ENCODE data around the gene PCSK9.
"Not testable (repeated sequence)": the region's sequence is repeated elsewhere in the genome, so short reads cannot be mapped to it uniquely, and the experiment has no call there.

PCSK9 gene

GRCh38 chr1:55081905-55082296, 42.6 kb downstream of the PCSK9 start:
- DNase-seq, result no peak

- no peak for DNase-seq
Measured at GRCh38 chr1:55084257-55084656, 44.9 kb downstream of the PCSK9 start.

- DNase-seq, result no peak
Measured at GRCh38 chr1:55087439-55087838, 48.1 kb downstream of the PCSK9 start.

DNA sequence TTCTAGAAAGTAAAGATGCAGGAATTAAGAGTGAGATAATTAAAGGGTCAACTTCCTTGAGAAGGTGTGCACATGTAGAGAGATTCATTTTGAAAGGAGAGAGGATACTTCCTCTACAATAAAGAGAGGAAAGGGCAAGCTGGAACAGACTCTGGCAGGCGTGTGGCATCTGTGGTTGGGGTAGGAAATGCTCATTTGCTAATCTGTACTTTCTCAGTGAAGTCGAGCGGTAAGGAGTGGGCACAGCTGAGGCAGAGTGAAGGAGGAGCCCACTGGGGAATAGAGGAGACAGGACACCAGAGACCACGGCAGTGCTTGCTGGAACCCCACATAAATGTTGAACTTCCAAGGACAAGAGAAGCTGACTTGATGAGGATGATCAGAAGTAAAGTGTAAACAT, 49.1 kb downstream of the PCSK9 start:
- no peak for DNase-seq

DNA sequence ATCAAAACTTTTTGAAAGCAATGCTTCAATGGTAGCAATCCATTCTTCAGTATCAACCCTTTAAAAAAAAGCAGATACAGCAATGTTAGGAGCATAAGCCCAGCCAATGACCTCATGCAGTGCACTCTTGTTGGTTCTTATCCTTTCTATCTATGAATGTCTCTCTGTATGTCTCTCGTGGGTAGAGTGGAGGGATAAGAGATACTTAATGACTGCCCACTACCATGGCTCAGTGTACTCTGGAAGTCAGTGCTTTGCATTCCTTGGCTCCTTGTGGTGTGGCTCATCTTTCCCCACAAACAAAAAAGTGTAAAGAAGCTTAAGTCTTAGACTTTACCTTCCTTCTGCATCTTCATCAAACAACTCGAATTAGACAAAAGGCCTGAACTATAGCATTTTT, 50.3 kb downstream of the PCSK9 start:
- DNase-seq, result no peak

DNA sequence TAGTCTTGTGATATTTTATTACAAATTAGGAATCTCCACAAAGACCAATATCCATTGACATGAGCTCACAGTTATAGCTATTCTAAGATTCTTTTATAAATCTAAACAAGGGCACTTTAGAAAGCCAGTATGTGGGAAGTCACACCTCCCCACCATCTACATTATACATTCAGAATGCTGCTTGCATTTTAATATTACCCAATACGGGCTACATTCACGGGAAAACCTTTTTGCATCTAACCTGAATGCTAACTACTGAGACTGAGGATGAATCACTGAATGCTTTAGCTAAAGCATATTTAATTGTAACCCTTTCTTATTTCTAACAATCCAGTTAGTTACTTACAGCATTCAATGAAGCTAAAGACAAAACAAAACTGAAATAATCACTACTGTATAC, 53.1 kb downstream of the PCSK9 start:
- DNase-seq, result no peak

DNA sequence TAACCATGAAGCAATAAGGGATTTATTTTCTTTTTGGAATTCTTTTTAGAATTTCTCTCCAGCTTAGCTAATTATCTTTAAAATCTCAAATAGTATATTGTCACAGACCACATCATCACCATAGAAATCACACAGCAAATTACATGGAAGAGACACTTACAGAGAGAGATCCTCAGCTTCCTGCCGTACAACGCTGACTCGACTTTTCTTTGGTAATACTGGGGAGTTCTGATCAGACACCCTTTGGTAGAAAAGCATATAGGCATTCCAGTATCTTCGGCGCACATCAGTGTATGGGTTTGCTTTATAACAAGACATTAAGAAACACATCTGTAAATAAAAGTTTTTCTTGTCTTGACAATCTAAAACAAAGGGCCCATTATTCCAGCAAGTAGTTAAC, 55.7 kb downstream of the PCSK9 start:
- DNase-seq, result no peak

DNA sequence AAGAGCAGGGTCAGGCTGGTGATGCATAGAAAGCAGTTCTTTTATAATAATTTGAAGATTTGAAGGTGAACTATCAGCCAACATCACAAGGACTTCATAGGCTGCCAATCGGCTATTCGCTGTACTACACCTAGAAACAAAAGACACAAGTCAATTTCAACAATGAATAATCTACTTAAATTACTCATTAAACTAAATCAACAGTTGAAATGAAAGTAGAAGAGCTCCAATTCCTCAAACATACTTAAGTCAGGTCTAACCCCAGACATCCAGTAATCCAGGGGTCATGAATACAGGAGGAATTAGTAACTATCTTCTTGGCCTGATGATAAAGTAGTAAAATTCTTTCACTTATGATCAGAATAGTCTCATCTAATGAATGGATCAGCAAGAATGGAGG, 64.5 kb downstream of the PCSK9 start:
- DNase-seq, result no peak

DNA sequence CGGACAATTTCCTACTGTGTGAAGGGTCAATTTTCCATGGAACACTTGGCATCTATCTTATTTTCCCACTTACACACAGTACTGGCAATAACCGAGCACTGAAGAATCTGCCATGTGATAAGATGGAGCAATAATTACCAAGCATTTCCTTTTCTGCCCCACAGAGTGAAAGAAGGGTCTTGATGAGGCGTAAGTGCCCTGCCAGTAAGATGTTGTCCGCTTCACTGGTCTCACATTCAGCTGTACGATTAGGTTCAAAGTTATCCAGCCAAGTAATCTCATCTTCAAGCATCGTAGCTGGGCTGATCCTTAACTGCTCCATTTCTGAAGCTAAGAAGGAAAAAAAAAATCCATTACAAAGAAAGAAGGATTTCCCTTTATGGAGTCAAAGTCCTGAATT, 67.8 kb downstream of the PCSK9 start:
- no peak for DNase-seq

GRCh38 chr1:55109005-55109404, 69.7 kb downstream of the PCSK9 start:
- DNase-seq, result not testable (repeated sequence)
